NT2/D1 (cell line): Measurements from ENCODE around the gene CCL22.

Experiments used
- SUZ12 ChIP-seq: IDR thresholded peaks from 2 replicates; pipeline ENCODE4 v1.6.1; 2011; ENCODE audit not compliant: insufficient read length, insufficient read depth; ENCODE audit errors: extremely low read depth
- YY1 ChIP-seq: IDR thresholded peaks from 2 replicates; pipeline ENCODE4 v1.6.1; 2011; ENCODE audit not compliant: insufficient read length, insufficient read depth
- ZNF274 ChIP-seq: IDR thresholded peaks from 2 replicates; pipeline ENCODE4 v1.6.1; 2011; ENCODE audit warnings: mild to moderate bottlenecking, low read depth, low read length

GRCh38 chr16:57389087-57389468, 30.5 kb downstream of the CCL22 start:
- TF ChIP-seq ZNF274 (no peak), YY1 (no peak), SUZ12 (no peak)
